ENCODE measurements around the gene DDX6.

DDX6 gene

GRCh38 chr11:118791961-118792569, 1.1 kb upstream of the DDX6 start:
- Histone ChIP-seq H3K27me3 (ENCODE audit: insufficient read depth, low read length, poor library complexity) (no peaks in the 10 kb centered on the region), H3K79me2 (ENCODE audit: insufficient read depth, low read length) (peaks cover 54% of the 10 kb centered on the region), H4K20me1 (ENCODE audit: insufficient read depth, low read length) (peaks cover 27% of the 10 kb centered on the region), H3K9ac (ENCODE audit: low read depth, low read length) (peak overlapping the region; percentile 85), H3K9me3 (ENCODE audit: insufficient read depth, low read length, severe bottlenecking) (no peaks in the 10 kb centered on the region), H3K36me3 (ENCODE audit: insufficient read depth, low read length) (peaks cover 21% of the 10 kb centered on the region), H3K4me2 (ENCODE audit: insufficient read depth, low read length) (peak overlapping the region; percentile 72), H3K27ac (ENCODE audit: low read length) (peak overlapping the region; percentile 94), H3K4me3 (ENCODE audit: low read depth in 1 of 2, low read length in 2 of 2) (peak overlapping the region; percentile 76 to 97), H3K4me1 (ENCODE audit: insufficient read depth, low read length) (peaks cover 42% of the 10 kb centered on the region), H2AFZ (ENCODE audit: low read depth, low read length) (peak overlapping the region; percentile 80)
- TF ChIP-seq CTCF (IDR thresholded peaks at IDR 0.05; ENCODE audit: borderline replicate concordance, extremely low read depth, low read length, poor library complexity, severe bottlenecking): no peak
- no peak for TF ChIP-seq EZH2 (IDR thresholded peaks at IDR 0.05; ENCODE audit: borderline replicate concordance, low read depth, low read length, severe bottlenecking)
- DNase-seq: peak; percentile 56
- ATAC-seq (ENCODE audit: insufficient read depth, low read depth): peak; percentile 15

- DNase-seq: peak; percentile 74
- ATAC-seq (ENCODE audit: insufficient read depth, low read depth): peak; percentile 48
- TF ChIP-seq CTCF (IDR thresholded peaks at IDR 0.05; ENCODE audit: borderline replicate concordance, extremely low read depth, low read length, poor library complexity, severe bottlenecking) (peak; percentile 78), EZH2 (IDR thresholded peaks at IDR 0.05; ENCODE audit: borderline replicate concordance, low read depth, low read length, severe bottlenecking) (no peak)
- Histone ChIP-seq H3K4me2 (ENCODE audit: insufficient read depth, low read length) (peak overlapping the region; percentile 71), H3K27ac (ENCODE audit: low read length) (peak overlapping the region; percentile 94), H3K27me3 (ENCODE audit: insufficient read depth, low read length, poor library complexity) (no peaks in the 10 kb centered on the region), H3K4me1 (ENCODE audit: insufficient read depth, low read length) (peaks cover 56% of the 10 kb centered on the region), H3K9ac (ENCODE audit: low read depth, low read length) (peak overlapping the region; percentile 85), H4K20me1 (ENCODE audit: insufficient read depth, low read length) (peaks cover 42% of the 10 kb centered on the region), H3K9me3 (ENCODE audit: insufficient read depth, low read length, severe bottlenecking) (no peaks in the 10 kb centered on the region), H3K79me2 (ENCODE audit: insufficient read depth, low read length) (peaks cover 69% of the 10 kb centered on the region), H3K4me3 (ENCODE audit: low read depth in 1 of 2, low read length in 2 of 2) (peak overlapping the region; percentile 76 to 97), H2AFZ (ENCODE audit: low read depth, low read length) (peak overlapping the region; percentile 80), H3K36me3 (ENCODE audit: insufficient read depth, low read length) (peaks cover 35% of the 10 kb centered on the region)
Measured at GRCh38 chr11:118790357-118791110, 430 bp downstream of the DDX6 start.

- Histone ChIP-seq H3K9ac (ENCODE audit: low read depth, low read length) (peak overlapping the region; percentile 85), H3K9me3 (ENCODE audit: insufficient read depth, low read length, severe bottlenecking) (no peaks in the 10 kb centered on the region), H3K27ac (ENCODE audit: low read length) (peak overlapping the region; percentile 94), H3K4me3 (ENCODE audit: low read depth in 1 of 2, low read length in 2 of 2) (peak overlapping the region; percentile 76 to 97), H4K20me1 (ENCODE audit: insufficient read depth, low read length) (peaks cover 50% of the 10 kb centered on the region), H3K27me3 (ENCODE audit: insufficient read depth, low read length, poor library complexity) (no peaks in the 10 kb centered on the region), H2AFZ (ENCODE audit: low read depth, low read length) (peak overlapping the region; percentile 80; the same call in 1 of the 2 replicates), H3K79me2 (ENCODE audit: insufficient read depth, low read length) (peaks cover 77% of the 10 kb centered on the region), H3K36me3 (ENCODE audit: insufficient read depth, low read length) (peaks cover 43% of the 10 kb centered on the region), H3K4me2 (ENCODE audit: insufficient read depth, low read length) (peak overlapping the region; percentile 71), H3K4me1 (ENCODE audit: insufficient read depth, low read length) (peaks cover 61% of the 10 kb centered on the region)
- TF ChIP-seq CTCF (IDR thresholded peaks at IDR 0.05; ENCODE audit: borderline replicate concordance, extremely low read depth, low read length, poor library complexity, severe bottlenecking) (peak; percentile 17), EZH2 (IDR thresholded peaks at IDR 0.05; ENCODE audit: borderline replicate concordance, low read depth, low read length, severe bottlenecking) (no peak)
- ATAC-seq (ENCODE audit: insufficient read depth, low read depth) (no peak), DNase-seq (peak; percentile 21)
Measured at GRCh38 chr11:118789501-118790356, 1.2 kb downstream of the DDX6 start.

Data from DND-41 (cell line).